GM12878 (cell line): ENCODE measurements around the gene BICC1. TPM values are rescaled to one million over a fixed set of nuclear protein-coding genes. Genes with fewer than 3 reads are reported as not detected.

ENCODE experiments used
- ATAC-seq: fragments of 200-7000 bp; cut with Tn5 transposase; 3 replicates; pipeline ENCODE4 v1.9.1; 2020; ENCODE audit warnings: mild to moderate bottlenecking, moderate library complexity
- BruUV-seq: library from RNA; stranded (reverse); fragments of 400-500 nt; replicated peaks from 2 replicates; lab custom pipeline; 2021; lab: Mats Ljungman, UMichigan
- CTCF ChIA-PET: fragments of 300-600 bp; sonication (Branson Sonifier 250); formaldehyde crosslinking; extraction: SDS; loops from one replicate; lab custom pipeline; 2021; ENCODE audit warnings: inconsistent platforms; lab: Yijun Ruan, JAX
- POLR2A ChIA-PET: fragments of 350-600 bp; formaldehyde crosslinking; extraction: SDS; loops from one replicate; lab custom pipeline; 2021; ENCODE audit warnings: inconsistent platforms; lab: Charles Lee
- RAD21 ChIA-PET: fragments of 300-600 bp; sonication (Branson Sonifier 250); formaldehyde crosslinking; loops from one replicate; lab custom pipeline; 2023; ENCODE audit warnings: antibody characterized with exemption; ENCODE audit not compliant: unreplicated experiment; lab: Charles Lee
- SMC1A ChIA-PET: fragments of 300-600 bp; sonication (Branson Sonifier 250); formaldehyde crosslinking; loops from one replicate; lab custom pipeline; 2023; ENCODE audit not compliant: unreplicated experiment, uncharacterized antibody; lab: Charles Lee
- DNase-seq: peaks from one replicate; pipeline ENCODE4 v3.0.0-alpha.2; 2011; ENCODE audit warnings: low read depth, low spot score
- FAIRE-seq: peaks from 3 replicates; lab custom pipeline; 2011; peaks lifted over from hg19 to GRCh38; lab: Jason Lieb, UNC
- H2AFZ ChIP-seq: 2 replicates; pipeline ENCODE4 v1.6.0; 2011; ENCODE audit warnings: low read depth, low read length, control low read depth; ENCODE audit not compliant: control insufficient read depth
- H3K27ac ChIP-seq: 2 replicates; pipeline ENCODE4 v1.5.1; 2011; ENCODE audit warnings: control low read depth; ENCODE audit not compliant: control insufficient read depth, insufficient read depth
- H3K27me3 ChIP-seq, 2 experiments: replicated peaks in 1 of 2; 2 replicates each; pipeline versions ENCODE4 v1.6.0 to v1.6.1; 2011; ENCODE audit warnings: low read length in 1 of 2; ENCODE audit not compliant: control insufficient read depth in 2 of 2, insufficient read depth in 2 of 2
- H3K36me3 ChIP-seq, 2 experiments: 2 replicates each; pipeline ENCODE4 v1.5.1; 2011; ENCODE audit warnings: low read length in 1 of 2; ENCODE audit not compliant: control insufficient read depth in 2 of 2, insufficient read depth in 2 of 2
- H3K4me1 ChIP-seq: 2 replicates; pipeline ENCODE4 v1.6.1; 2011; ENCODE audit warnings: mild to moderate bottlenecking, low read length, moderate library complexity, mixed read lengths; ENCODE audit not compliant: control insufficient read depth, insufficient read depth
- H3K4me2 ChIP-seq: 2 replicates; pipeline ENCODE4 v1.6.0; 2011; ENCODE audit warnings: control low read depth; ENCODE audit not compliant: control insufficient read depth, insufficient read depth
- H3K4me3 ChIP-seq: fragments of 200-600 bp; sonication (generic); 2 replicates; pipeline ENCODE4 v1.5.1; 2016
- H3K79me2 ChIP-seq: 2 replicates; pipeline ENCODE4 v1.6.0; 2011; ENCODE audit warnings: low read length; ENCODE audit not compliant: control insufficient read depth, insufficient read depth
- H3K9ac ChIP-seq: 2 replicates; pipeline ENCODE4 v1.8.0; 2011; ENCODE audit warnings: low read length, control low read depth, mixed read lengths; ENCODE audit not compliant: control insufficient read depth, insufficient read depth
- H3K9me3 ChIP-seq: replicated peaks from 3 replicates; pipeline ENCODE4 v1.5.1; 2011; ENCODE audit warnings: mild to moderate bottlenecking, low read length; ENCODE audit not compliant: control insufficient read depth, insufficient read depth
- H4K20me1 ChIP-seq: 2 replicates; pipeline ENCODE4 v1.6.0; 2011; ENCODE audit not compliant: control insufficient read depth, insufficient read depth
- CBX3 ChIP-seq: fragments of 200-600 bp; sonication (generic); IDR thresholded peaks from 2 replicates; pipeline ENCODE4 v1.6.1; 2016; ENCODE audit warnings: low read depth, borderline replicate concordance
- CHD4 ChIP-seq: fragments of 200-600 bp; sonication (generic); IDR thresholded peaks from 2 replicates; pipeline ENCODE4 v1.6.1; 2016; ENCODE audit warnings: mild to moderate bottlenecking
- EP300 ChIP-seq, 2 experiments: fragments of 150-350 bp in 1 of 2; IDR thresholded peaks; 2 replicates each; pipeline ENCODE4 v1.6.1; 2011 to 2012; ENCODE audit warnings: low read depth in 2 of 2, low read length in 2 of 2, borderline replicate concordance in 1 of 2, improper control_type of control experiment in 1 of 2, inconsistent platforms in 1 of 2; ENCODE audit not compliant: control insufficient read depth in 1 of 2
- HDGF ChIP-seq: fragments of 450-650 bp; IDR thresholded peaks from 2 replicates; pipeline ENCODE4 v1.6.1; 2016; ENCODE audit warnings: antibody characterized with exemption
- TCF12 ChIP-seq: IDR thresholded peaks from 2 replicates; pipeline ENCODE4 v1.6.1; 2011; ENCODE audit warnings: low read depth, mild to moderate bottlenecking, low read length
- USF2 ChIP-seq: IDR thresholded peaks from 2 replicates; pipeline ENCODE4 v1.6.1; 2011; ENCODE audit warnings: low read depth, low read length, improper control_type of control experiment, borderline replicate concordance
- WGBS: methylation state at CpG from one replicate; pipeline ENCODE4 v1.1.6; 2016; ENCODE audit warnings: low lambda C conversion rate; ENCODE audit not compliant: insufficient replicate concordance, insufficient coverage; ENCODE audit errors: missing lambda C conversion rate; 5-methylcytosine and 5-hydroxymethylcytosine counted together
- in situ Hi-C: fragments of 300-500 bp; cut with MboI; formaldehyde crosslinking; loops from 9 replicates; pipeline ENCODE4 v1.14.3; 2018; ENCODE audit warnings: mixed read lengths
- intact Hi-C: fragments of 100-400 bp; cut with micrococcal nuclease; formaldehyde crosslinking; loops from one replicate; pipeline ENCODE4 v1.14.2; 2022; ENCODE audit not compliant: unreplicated experiment
- polyA plus RNA-seq, 11 experiments: library from polyadenylated mRNA; depleted of rRNA in 4 of 11; unstranded in 6 of 11; stranded (reverse) in 5 of 11; fragments of >200 nt; fragmentation: Nextera tagmentation in 4 of 11; fragmentation: Illumina TruSeq in 1 of 11; extraction: Ambion mirVana in 4 of 11; extraction: Trizol in 1 of 11; gene quantifications; 1 replicate in 1 of 11; 2 replicates in 10 of 11; pipeline versions ENCODE4 v1.2.1 to v1.2.3, GENCODE V29; 2011 to 2016; ENCODE audit warnings: inconsistent platforms in 2 of 11, missing spikeins in 2 of 11, low read depth in 1 of 11
- total RNA-seq, 4 experiments: library from RNA; depleted of rRNA in 3 of 4; stranded (reverse); fragments of >200 nt in 3 of 4; fragmentation: Illumina TruSeq in 1 of 4; extraction: Trizol in 1 of 4; gene quantifications; 2 replicates each; pipeline versions ENCODE4 v1.2.1 to v1.2.3, GENCODE V29; 2013 to 2021

Gene BICC1
- total and polyA plus RNA-seq, 10 of the 15 experiments (the other 5 are each of a cell fraction or from before 2014, with no cell fraction given): 0.01 to 0.10 (median 0.04) TPM; not detected in 5

DNA sequence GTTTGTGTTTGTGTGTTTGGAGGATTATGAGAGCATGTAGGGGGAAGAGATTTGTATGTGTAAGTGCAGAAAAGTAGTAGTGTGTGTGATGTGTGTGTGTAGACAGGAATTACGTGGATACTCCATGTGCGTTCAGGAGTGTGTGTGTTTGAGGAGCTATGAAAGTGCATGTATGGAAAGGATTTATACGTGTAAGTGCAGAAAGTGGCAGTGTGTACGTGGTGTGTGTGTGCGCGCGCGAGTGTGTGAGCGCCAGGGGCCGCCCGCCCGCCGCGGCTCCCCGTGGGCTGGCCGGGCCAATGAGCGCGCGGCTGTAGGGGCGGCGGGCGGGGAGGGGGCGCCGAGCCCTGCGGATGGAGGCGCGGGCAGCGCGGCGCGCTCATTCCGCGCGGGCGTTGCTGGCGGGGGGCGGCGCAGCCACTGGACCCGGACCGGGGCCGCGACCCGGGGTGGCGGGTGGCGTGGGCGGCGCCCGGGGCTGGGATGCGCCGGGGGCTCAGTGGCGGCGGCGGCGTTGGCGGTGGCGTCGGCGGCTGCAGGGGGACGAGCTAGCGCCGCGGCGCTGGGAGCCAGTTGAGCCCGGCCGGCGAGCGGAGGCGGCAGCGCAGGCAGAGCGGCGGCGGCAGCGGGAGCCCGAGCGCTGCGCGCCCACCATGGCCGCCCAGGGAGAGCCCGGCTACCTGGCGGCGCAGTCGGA is at the start of gene BICC1 (continued):
- no peak for TF ChIP-seq CHD4
- no peak for TF ChIP-seq TCF12

DNA sequence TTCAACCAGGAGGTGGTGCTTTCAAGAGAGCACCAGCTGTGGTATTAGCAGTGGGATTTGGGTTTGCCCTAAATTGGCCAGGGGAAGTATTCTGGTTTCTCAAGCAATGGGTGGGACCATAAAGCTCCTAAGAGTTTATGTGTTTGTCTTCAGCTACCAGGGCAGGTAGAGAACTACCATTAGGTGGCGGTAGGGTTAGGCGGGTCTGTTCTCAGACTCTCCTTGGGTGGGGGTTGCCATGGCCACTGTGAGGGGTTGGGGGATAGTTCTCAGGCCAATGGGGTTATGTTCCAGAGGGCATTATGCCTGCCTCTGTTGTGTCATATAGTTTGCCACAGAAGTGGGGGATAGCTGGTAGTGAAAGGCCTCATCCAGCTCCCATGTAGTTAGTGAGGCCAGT is 47.7 kb upstream of the BICC1 start:
- no peak for DNase-seq
- POLR2A ChIA-PET: no interaction called here
- no peak overlapping the region for H3K4me2 ChIP-seq
- in situ Hi-C loops (no loop called here), intact Hi-C loops (no loop called here)
- H3K4me1 ChIP-seq: no peaks in the 10 kb centered on the region
- no peaks in the 10 kb centered on the region for H4K20me1 ChIP-seq
- H3K27me3 ChIP-seq: no peaks in the 10 kb centered on the region; a peak in 1 of 4 replicates
- no peak for FAIRE-seq
- H2AFZ ChIP-seq: no peak overlapping the region
- TF ChIP-seq CBX3: no peak
- no peak for TF ChIP-seq USF2
- no peak for TF ChIP-seq EP300 (IDR thresholded peaks at IDR 0.05; ENCODE audit: borderline replicate concordance in 1 of 2, control insufficient read depth in 1 of 2, low read depth in 2 of 2, low read length in 2 of 2)
- TF ChIP-seq HDGF: no peak
- CTCF ChIA-PET: interaction anchor here (0.7 to 1.0 kb wide), 2 partner anchors 52 to 165 kb away, joined by 3 to 4 read pairs; no protein-coding TSS in a partner anchor
- no peaks in the 10 kb centered on the region for H3K36me3 ChIP-seq
- no peaks in the 10 kb centered on the region for H3K9me3 ChIP-seq
- no peak overlapping the region for H3K9ac ChIP-seq
- H3K4me3 ChIP-seq: no peak overlapping the region
- BruUV-seq: no TSS peak
- RAD21 ChIA-PET: interaction anchor here (0.6 kb wide), 1 partner anchor 164 kb away, joined by 4 read pairs; no protein-coding TSS in a partner anchor
- SMC1A ChIA-PET: no interaction called here
- WGBS: 60% methylated on average over 2 of the region's 2 CpGs
- no peak overlapping the region for H3K27ac ChIP-seq
- H3K79me2 ChIP-seq: no peaks in the 10 kb centered on the region
- no peak for ATAC-seq
